ENCODE results near the gene TMEM238L.

The TMEM238L gene

GRCh38 chr17:10805911-10806310 lies 2.0 kb upstream of the TMEM238L start:
- in situ Hi-C loops (cut with MboI; ENCODE audit: low sequenced_read_pairs), result no loop called here

- in situ Hi-C loops (cut with MboI; ENCODE audit: low sequenced_read_pairs), result no loop called here
Observed at GRCh38 chr17:10804546-10804945, 647 bp upstream of the TMEM238L start.

GRCh38 chr17:10803350-10803749 lies 549 bp downstream of the TMEM238L start:
- in situ Hi-C loops (cut with MboI; ENCODE audit: low sequenced_read_pairs), result no loop called here

- in situ Hi-C loops (cut with MboI; ENCODE audit: low sequenced_read_pairs), result no loop called here
Observed at GRCh38 chr17:10802496-10803284, 1.2 kb downstream of the TMEM238L start.

GRCh38 chr17:10799407-10799806 lies 4.5 kb downstream of the TMEM238L start:
- in situ Hi-C loops (cut with MboI; ENCODE audit: low sequenced_read_pairs), result no loop called here

- in situ Hi-C loops (cut with MboI; ENCODE audit: low sequenced_read_pairs), result no loop called here
Observed at GRCh38 chr17:10798910-10799309, 5.0 kb downstream of the TMEM238L start.

GRCh38 chr17:10798332-10798749 lies 5.6 kb downstream of the TMEM238L start:
- in situ Hi-C loops (cut with MboI; ENCODE audit: low sequenced_read_pairs), result no loop called here

GRCh38 chr17:10797476-10798328 lies 6.2 kb downstream of the TMEM238L start:
- in situ Hi-C loops (cut with MboI; ENCODE audit: low sequenced_read_pairs), result no loop called here

GRCh38 chr17:10793816-10794215 lies 10.1 kb downstream of the TMEM238L start:
- in situ Hi-C loops (cut with MboI; ENCODE audit: low sequenced_read_pairs), result no loop called here

- in situ Hi-C loops (cut with MboI; ENCODE audit: low sequenced_read_pairs), result no loop called here
Observed at GRCh38 chr17:10793256-10793655, 10.6 kb downstream of the TMEM238L start.

GRCh38 chr17:10792151-10792550 lies 11.7 kb downstream of the TMEM238L start:
- in situ Hi-C loops (cut with MboI; ENCODE audit: low sequenced_read_pairs), result no loop called here

- in situ Hi-C loops (cut with MboI; ENCODE audit: low sequenced_read_pairs), result no loop called here
Observed at GRCh38 chr17:10790491-10791401, 13.2 kb downstream of the TMEM238L start.

- in situ Hi-C loops (cut with MboI; ENCODE audit: low sequenced_read_pairs), result no loop called here
Observed at GRCh38 chr17:10789694-10790271, 14.1 kb downstream of the TMEM238L start.

- in situ Hi-C loops (cut with MboI; ENCODE audit: low sequenced_read_pairs), result no loop called here
Observed at GRCh38 chr17:10787306-10788045, 16.4 kb downstream of the TMEM238L start.

- in situ Hi-C loops (cut with MboI; ENCODE audit: low sequenced_read_pairs), result no loop called here
Observed at GRCh38 chr17:10785295-10785694, 18.6 kb downstream of the TMEM238L start.

- in situ Hi-C loops (cut with MboI; ENCODE audit: low sequenced_read_pairs), result no loop called here
Observed at GRCh38 chr17:10779609-10780008, 24.3 kb downstream of the TMEM238L start.

GRCh38 chr17:10777890-10778289 lies 26.0 kb downstream of the TMEM238L start:
- in situ Hi-C loops (cut with MboI; ENCODE audit: low sequenced_read_pairs), result no loop called here

GRCh38 chr17:10777131-10777807 lies 26.6 kb downstream of the TMEM238L start:
- in situ Hi-C loops (cut with MboI; ENCODE audit: low sequenced_read_pairs), result no loop called here

GRCh38 chr17:10776381-10776780 lies 27.5 kb downstream of the TMEM238L start:
- in situ Hi-C loops (cut with MboI; ENCODE audit: low sequenced_read_pairs), result no loop called here

Data from HL-60/S4 treated with phorbol 12-myristate 13-acetate at 8.2 ng/mL for 4 days and 3 days (cell line).